Stimulated activated CD4-positive, alpha-beta T cell treated with anti-CD3 and anti-CD28 coated beads, Interleukin-1b, Interleukin-23, amount 100 ng/mL, for 24 hours (primary cell): ENCODE results near the gene IFI16.
"Not testable (repeated sequence)": the region's sequence is repeated elsewhere in the genome, so short reads cannot be mapped to it uniquely, and the experiment has no call there.

Source experiments
- DNase-seq, 4 experiments: peaks; one replicate each; pipeline ENCODE4 v3.0.0-alpha.2; 2020; ENCODE audit warnings: low read depth in 4 of 4, low spot score in 1 of 4

Gene IFI16

DNA sequence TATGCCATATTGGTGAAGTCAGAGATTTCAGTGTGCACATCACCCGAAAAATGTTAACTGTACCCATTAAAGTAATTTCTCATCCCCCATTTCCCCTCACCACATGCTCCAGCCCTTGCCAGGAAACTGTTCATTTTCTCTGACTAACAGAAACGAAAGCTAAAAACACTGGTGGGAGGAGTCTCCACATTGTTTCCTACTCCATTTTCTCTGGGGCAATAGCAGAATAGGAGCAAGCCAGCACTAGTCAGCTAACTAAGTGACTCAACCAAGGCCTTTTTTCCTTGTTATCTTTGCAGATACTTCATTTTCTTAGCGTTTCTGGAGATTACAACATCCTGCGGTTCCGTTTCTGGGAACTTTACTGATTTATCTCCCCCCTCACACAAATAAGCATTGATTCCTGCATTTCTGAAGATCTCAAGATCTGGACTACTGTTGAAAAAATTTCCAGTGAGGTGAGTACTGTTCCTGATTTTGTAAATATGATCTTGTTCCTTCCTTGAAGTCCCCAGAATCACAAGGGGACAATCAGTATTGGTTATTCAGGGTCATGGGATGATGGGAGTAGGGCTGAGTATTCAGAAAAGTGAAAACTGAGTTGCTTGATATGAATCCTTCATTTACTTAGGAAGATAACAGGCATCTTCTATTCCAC lies at the start of gene IFI16:
TSS of gene IFI16 (plus strand) at position 204 of the 658 bp plus-strand sequence. CDS start 4,774 bp downstream, outside the sequence.
- no peak for DNase-seq

DNA sequence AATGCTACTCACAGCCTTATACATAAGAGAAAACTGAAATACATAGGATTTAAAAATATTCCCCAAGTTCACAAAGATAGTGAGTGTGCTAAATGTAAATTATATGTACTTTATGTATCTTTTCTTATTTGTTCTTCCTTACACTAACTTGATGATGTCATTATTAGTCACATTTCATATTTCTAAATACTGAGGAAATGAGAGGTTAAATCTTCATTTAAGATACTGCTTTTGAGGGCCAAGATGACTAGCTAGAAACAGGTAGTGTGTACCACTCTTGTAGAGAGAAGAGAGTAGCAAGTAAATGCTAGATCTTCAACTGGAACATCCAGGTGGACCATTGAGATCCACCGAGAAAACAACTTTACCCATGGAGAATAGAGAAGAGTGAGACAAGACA lies 48.5 kb upstream of the IFI16 start:
- no peak for DNase-seq

GRCh38 chr1:158962983-158963382 lies 46.7 kb upstream of the IFI16 start:
- no peak for DNase-seq

GRCh38 chr1:158969166-158969565 lies 40.5 kb upstream of the IFI16 start:
- DNase-seq: no peak

- DNase-seq: no peak
Measured at GRCh38 chr1:158969855-158970254, 39.9 kb upstream of the IFI16 start.

DNA sequence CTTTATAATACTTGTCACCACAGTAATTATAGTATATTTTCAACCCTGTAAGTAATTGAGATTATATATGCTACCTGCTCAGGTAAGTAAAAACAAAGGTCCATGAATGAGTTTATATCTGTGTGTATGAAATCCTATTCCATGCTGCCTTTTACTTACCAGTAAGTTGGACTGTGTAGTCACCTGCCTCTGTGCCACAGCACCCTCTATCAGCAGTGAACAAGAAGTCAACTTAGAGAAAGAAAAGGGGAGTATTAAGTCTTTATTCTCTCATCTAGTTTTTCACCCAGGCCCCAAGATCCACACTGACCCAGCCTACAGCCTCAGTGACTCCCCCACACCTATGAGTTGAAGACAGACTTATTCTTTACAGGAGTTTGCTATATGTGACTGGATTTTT lies 36.9 kb upstream of the IFI16 start:
- no peak for DNase-seq

DNA sequence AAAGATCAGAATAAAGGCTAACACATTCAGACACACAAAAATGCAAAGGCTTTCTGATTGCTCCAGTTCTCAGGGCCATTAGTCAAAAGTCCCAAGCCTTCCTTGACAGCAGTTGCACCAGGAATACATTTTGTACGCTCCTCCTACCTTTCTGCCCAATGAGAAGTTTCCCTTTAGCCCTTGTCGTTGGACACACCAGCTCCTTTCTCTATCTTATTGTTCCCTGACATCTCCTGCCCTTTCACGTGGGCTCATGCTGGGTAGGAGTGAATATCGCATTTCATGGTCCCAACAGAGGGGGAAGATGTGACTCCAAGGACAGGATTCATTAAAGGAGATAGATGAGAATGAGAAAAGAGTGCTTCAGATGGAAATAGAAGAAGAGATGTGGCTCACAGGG lies 33.5 kb upstream of the IFI16 start:
- no peak for DNase-seq

DNA sequence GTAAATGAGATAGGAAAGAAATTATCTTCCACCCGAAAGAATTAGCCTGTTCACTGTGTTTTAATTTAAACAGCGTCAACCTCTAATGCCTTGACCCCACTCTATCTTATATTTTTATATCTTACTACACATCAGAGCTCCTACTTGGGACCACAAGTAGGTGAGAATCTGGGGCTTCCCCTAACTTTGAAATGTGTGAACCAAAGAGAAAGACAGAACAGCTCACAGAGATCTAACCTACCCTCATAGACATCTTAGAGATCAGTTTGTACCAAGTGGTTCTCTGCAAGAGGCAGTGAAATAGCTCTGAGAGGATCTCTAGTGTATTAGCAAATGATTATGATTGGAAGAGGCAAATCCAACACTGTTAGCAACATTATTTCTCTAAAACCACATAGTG lies 31.0 kb upstream of the IFI16 start:
- DNase-seq: no peak

DNA sequence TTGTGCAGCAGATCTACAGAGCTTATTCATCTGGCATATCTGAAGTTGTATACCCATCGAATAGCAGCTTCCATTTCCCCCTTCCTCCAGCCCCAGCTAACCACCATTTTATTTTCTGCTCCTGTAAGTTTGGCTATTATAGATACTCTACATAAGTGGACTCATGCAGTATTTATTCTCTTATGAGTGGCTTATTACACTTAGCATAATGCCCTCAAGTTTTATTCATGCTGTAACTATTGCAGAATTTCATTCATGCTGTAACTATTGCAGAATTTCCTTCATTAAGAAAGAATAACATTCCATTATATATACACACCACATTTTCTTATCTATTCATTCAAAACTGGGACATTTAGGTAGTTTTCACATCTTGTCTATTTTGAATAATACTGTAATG lies 30.5 kb upstream of the IFI16 start:
- DNase-seq: no peak

DNA sequence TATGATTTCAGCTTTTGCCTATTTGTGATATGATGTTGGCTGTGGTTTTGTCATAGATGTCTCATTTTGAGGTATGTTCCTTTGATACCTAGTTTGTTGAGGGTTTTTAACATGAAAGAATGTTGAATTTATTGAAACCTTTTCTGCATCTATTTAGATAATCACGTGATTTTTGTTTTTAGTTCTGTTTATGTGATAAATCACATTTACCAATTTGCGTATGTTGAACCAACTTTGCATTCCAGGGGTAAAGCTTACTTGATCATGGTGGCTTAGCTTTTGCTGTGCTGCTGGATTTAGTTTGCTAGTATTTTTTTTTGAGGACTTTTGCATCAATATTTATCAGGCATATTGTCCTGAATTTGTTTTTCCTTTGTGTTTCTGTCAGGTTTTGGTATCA lies 26.5 kb upstream of the IFI16 start:
- DNase-seq: no peak

GRCh38 chr1:158984386-158984785 lies 25.3 kb upstream of the IFI16 start:
- DNase-seq: no peak

GRCh38 chr1:158989424-158989823 lies 20.3 kb upstream of the IFI16 start:
- no peak for DNase-seq

DNA sequence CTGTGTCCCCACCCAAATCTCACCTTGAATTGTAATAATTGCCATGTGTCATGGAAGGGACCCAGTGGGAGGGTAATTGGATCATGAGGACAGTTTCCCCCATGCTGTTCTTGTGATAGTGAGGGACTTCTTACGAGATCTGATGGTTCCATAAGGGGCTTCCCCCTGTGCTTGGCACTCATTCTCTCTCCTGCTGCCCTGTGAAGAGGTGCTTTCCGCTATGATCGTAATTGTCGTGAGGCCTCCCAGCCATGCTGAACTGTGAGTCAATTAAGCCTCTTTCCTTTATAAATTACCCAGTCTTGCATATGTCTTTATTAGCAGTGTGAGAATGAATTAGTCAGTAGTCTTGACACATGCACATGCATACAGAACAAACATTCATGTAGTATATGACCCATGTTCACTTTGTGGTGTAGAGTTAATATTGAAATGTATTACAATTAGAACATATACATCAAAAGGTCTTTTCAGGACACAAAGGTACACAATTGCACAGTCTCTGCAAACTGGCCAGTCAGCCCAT lies 16.9 kb upstream of the IFI16 start:
- DNase-seq: no peak

GRCh38 chr1:158996998-158997397 lies 12.7 kb upstream of the IFI16 start:
- DNase-seq: no peak

- DNase-seq: no peak
Measured at GRCh38 chr1:158998037-158998780, 11.5 kb upstream of the IFI16 start.

DNA sequence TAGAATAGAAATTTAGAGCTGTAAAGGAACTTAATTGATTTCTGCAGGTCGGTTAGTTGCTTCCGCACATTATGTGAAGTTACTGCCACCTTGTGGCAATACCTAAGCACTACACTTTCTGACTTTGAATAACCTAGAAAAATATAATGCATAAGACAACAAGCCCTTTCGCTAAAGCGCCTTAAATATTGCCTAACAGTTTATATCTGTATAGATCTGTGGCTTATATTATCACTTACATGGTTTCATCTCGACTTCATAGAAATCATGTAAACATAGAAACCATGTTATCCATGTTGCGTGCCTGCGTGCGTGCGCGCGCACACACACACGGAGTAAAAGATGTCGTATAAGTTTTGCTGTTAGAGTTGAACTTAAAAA lies 10.9 kb upstream of the IFI16 start:
- no peak for DNase-seq

- no peak for DNase-seq
Measured at GRCh38 chr1:158999316-159000069, 10.2 kb upstream of the IFI16 start.

DNA sequence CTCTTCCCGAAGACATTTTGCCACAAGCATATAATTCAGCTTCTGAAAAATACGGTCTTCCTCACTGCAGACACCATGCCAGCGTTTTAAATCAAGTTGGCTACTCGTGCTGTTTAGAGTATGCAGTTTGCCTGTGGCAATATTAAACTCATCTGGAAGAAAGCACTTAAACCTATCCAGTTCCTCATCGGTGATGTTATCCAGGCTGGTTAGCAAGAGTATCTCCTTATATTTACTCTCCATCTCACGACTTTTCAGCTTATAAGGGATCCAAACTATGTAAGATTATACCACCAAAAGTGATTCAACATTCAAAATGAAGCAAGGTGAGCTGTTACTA lies 9.7 kb upstream of the IFI16 start:
- no peak for DNase-seq

DNA sequence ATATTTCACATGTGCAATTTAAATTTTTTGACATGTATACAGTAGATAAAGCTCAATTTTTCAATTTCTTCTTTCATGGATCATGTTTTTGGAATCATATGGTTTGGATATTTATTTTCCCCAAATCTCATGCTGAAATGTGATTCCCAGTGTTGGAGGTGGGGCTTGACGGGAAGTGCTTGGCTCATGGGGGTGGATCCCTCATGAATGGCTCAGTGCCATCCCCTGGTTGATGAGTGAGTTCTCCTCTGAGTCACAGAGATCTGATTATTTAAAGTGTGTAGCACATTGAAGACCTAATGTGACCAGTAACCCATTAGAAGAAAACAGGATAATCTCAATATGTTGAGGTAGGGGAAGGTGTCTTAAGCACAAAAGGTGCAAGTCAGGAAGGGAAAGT lies 9.1 kb upstream of the IFI16 start:
- no peak for DNase-seq

DNA sequence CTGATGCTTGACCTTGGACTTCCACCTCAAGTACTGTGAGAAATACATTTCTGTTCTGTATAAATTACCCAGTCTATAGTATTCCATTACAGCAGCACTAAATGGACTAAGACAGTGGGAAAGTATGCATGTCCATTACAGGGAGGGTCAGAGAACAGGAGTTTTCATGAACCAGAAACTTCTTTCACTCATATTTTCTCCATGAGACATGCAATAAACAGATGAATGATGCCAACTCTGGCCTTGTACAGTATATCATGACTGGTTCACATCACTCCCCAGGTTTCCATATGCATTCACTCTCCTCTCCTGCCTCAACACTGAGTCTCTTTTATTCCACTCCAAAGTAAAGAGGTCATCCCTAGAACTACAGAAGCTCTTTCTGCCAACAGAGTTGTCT lies 4.5 kb upstream of the IFI16 start:
- no peak for DNase-seq

- DNase-seq: no peak
Measured at GRCh38 chr1:159005676-159006075, 4.0 kb upstream of the IFI16 start.

DNA sequence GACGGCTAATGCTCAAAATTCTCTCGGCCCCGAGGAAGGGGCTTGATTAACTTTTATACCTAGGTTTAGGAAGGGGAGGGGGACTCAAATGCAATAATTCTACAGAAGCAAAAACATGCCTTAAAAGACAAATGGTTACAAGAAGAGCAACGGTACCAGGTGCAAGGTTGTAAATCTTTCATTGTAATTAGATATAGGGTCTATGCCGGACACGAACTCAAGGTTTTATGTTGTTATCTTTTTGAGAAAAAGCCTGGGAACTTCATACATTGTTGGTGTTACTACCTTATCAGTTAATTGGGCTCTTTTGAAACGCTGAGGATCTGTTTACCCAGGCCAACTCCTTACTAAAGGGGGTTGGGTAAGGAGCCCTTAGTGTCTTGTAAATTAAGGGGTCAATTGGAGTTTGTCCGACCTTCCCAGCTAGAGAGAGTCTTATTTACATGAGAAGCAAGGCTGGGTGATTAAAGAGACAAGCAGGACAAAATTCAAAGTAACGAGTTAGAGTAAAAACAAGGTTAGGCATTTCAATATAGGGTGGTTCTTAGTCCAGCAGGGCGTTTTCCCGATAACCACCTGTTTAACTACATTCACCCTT lies 3.4 kb upstream of the IFI16 start:
- not testable (repeated sequence) for DNase-seq
